Activated CD4-positive, alpha-beta T cell treated with anti-CD3 and anti-CD28 coated beads, Interleukin-2, amount 50 U/mL, for 1 hour (primary cell): Measurements from ENCODE around the gene RSRC1.
"Not testable (repeated sequence)": the region's sequence is repeated elsewhere in the genome, so short reads cannot be mapped to it uniquely, and the experiment has no call there.

Experiments used
- DNase-seq: peaks from one replicate; pipeline ENCODE4 v3.0.0-alpha.2; 2020

RSRC1 gene

GRCh38 chr3:158479051-158479450, 369.2 kb downstream of the RSRC1 start:
- no peak for DNase-seq

GRCh38 chr3:158483701-158484235, 373.9 kb downstream of the RSRC1 start:
- no peak for DNase-seq

- DNase-seq = no peak
Observed at GRCh38 chr3:158486200-158486599, 376.3 kb downstream of the RSRC1 start.

- DNase-seq = no peak
Observed at GRCh38 chr3:158488670-158489069, 378.8 kb downstream of the RSRC1 start.

- DNase-seq = no peak
Observed at GRCh38 chr3:158489181-158489580, 379.3 kb downstream of the RSRC1 start.

- no peak for DNase-seq
Observed at GRCh38 chr3:158491968-158492367, 382.1 kb downstream of the RSRC1 start.

GRCh38 chr3:158492685-158493084, 382.8 kb downstream of the RSRC1 start:
- DNase-seq = no peak

- DNase-seq = no peak
Observed at GRCh38 chr3:158493931-158494330, 384.0 kb downstream of the RSRC1 start.

- DNase-seq = no peak
Observed at GRCh38 chr3:158494673-158495072, 384.8 kb downstream of the RSRC1 start.

- not testable (repeated sequence) for DNase-seq
Observed at GRCh38 chr3:158495398-158495902, 385.6 kb downstream of the RSRC1 start.

- DNase-seq = no peak
Observed at GRCh38 chr3:158505117-158505516, 395.2 kb downstream of the RSRC1 start.

GRCh38 chr3:158506456-158506855, 396.6 kb downstream of the RSRC1 start:
- no peak for DNase-seq

GRCh38 chr3:158508481-158508880, 398.6 kb downstream of the RSRC1 start:
- no peak for DNase-seq

GRCh38 chr3:158509891-158510290, 400.0 kb downstream of the RSRC1 start:
- no peak for DNase-seq

GRCh38 chr3:158516729-158517128, 406.8 kb downstream of the RSRC1 start:
- DNase-seq = not testable (repeated sequence)

- no peak for DNase-seq
Observed at GRCh38 chr3:158519776-158520175, 409.9 kb downstream of the RSRC1 start.

- no peak for DNase-seq
Observed at GRCh38 chr3:158520433-158520832, 410.5 kb downstream of the RSRC1 start.

GRCh38 chr3:158522221-158523136, 412.6 kb downstream of the RSRC1 start:
- no peak for DNase-seq

GRCh38 chr3:158528076-158528674, 418.3 kb downstream of the RSRC1 start:
- DNase-seq = no peak

GRCh38 chr3:158531334-158531733, 421.4 kb downstream of the RSRC1 start:
- DNase-seq = no peak

GRCh38 chr3:158532099-158532734, 422.3 kb downstream of the RSRC1 start:
- no peak for DNase-seq

GRCh38 chr3:158535918-158536317, 426.0 kb downstream of the RSRC1 start:
- DNase-seq = no peak

- peak; percentile 34 for DNase-seq
Observed at GRCh38 chr3:158539414-158540014, 429.6 kb downstream of the RSRC1 start.
